SIG-M5 treated with dmso at 0.1 percent for 504 hours (cell line): ENCODE measurements around the gene LCNL1.

Experiments
- DNase-seq: peaks from one replicate; lab custom pipeline; 2025; ENCODE audit not compliant: unreplicated experiment; lab: John Stamatoyannopoulos, UW

The LCNL1 gene

DNA sequence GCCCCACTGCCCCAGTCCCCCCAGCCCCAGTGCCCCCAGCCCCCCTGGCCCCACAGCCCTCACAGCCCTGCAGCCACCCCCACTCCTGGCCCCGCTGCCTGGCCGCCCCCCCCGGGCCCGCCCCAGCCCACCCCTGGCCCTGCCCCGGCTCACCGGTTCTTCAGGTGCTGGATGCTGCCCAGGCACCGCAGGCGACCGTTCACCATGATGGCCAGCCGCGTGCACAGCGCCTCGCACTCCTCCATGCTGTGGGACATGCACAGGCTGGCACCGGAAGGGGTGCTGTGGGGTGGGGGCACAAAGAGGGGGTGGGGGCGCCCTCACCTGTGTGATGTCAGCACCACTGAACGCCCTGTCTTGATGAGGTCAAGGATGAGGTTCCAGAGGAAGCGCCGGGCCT, 26.4 kb downstream of the LCNL1 start:
- no peak for DNase-seq

- DNase-seq, result no peak
Measured at GRCh38 chr9:137009938-137010732, 27.3 kb downstream of the LCNL1 start.

DNA sequence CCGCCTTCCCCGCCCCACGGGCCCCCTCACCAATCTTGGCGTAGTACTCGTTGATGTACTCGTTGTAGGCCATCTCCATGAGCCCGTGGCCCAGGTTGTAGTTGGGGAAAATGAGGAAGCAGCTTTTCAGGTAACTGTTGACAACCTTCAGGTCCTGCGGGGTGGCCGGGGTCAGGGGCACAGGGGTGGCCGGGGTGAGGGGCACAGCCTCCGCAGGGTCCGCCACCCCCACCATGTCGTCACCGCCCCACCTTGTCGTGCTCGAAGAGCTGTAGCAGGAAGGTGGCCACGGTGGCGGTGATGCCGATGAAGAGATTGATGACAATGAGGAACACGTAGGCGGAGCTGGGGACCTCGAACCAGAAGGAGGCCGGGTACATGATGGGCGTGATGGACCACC, 28.4 kb downstream of the LCNL1 start:
- DNase-seq, result no peak

DNA sequence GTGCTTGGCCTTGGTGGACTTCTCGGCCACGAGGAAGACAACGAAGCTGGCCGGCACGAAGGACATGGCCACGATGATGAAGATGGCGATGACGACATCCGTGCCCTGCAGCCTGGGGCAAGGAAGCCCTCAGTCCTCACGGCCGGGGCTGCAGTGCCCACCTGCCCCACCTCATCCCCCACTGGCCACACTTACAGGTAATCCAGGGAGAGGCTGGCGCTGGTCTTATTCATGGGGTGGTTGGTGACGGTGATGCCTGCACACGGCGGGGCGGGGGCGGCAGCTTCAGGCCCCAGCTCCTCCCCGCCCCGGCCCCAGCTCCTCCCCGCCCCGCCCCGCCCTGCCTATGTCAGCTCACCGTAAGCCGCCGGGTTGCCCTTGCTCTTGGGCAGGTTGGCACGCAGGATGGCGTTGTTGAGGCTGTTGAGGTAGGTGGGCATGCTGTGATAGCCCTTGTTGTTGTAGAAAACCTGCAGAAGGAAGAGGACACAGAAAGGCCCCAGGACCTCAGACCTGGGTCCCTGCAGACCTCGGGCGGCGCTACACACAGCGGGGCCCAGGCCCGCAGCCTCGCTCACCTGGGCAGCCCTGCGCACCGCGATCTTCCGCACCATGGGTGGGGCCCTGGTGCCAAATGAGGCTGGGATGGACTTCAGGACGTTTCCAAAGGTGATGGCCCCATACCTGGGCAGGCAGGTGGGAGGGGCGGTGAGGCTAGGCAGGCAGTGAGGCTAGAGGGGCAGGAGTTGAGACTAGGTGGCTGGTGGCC, 29.3 kb downstream of the LCNL1 start:
- DNase-seq, result no peak

- DNase-seq, result no peak
Measured at GRCh38 chr9:137012694-137013570, 30.1 kb downstream of the LCNL1 start.

- DNase-seq, result no peak
Measured at GRCh38 chr9:137013571-137013940, 30.8 kb downstream of the LCNL1 start.

DNA sequence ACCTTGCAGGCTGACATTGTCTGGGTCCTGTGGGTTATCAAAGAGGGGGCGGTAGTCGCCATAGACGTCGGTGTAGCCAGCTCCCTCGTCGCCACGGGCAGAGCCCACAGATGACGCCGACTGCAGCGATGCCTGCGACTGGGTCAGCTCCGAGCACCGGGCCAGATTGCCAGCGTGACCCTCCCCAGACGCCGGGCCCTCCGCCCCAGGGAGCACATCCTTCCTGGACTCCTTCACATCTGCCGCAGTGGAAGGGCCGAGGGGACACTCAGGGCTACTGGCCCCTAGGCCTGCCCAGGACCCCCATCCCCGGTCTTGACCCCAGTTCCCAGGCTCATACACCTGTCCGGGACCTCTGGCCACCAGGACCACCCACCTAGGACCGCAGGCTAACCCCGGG, 31.4 kb downstream of the LCNL1 start:
- DNase-seq, result no peak

DNA sequence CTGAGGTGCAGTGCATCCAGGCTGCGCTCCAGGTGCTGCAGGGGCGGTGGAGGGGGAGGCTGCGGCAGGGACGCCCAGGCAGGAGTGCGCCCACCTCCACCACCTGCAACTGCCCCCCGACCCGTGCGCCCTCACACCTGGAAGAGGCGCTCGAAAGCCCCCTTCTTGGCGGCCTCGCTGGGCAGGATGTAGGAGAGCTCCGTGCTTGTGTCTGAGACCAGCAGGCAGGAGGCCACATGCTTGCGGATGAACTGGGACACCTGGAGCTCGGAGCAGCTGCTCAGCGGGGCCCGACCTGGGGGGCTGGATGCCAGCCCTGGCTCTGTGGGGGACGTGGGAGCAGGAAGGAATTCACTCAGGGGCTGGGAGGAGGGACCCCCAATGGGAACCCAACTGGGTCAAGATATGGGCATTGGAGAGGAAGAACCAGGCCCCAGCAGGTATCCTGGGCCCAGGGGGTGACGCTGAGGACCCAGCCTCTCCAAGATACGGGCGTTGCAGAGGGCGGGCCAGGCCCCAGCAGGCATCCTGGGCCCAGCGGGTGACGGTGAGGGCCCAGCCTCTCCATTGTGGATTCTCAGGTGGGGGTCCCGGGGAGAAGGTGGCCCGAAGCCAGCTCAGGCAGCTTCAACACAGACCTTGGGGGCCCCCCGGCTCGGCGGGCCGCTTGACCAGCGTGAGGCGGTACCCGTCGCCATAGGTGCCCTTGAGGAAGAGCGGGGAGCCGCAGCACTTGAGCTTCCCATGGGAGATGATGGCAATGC, 32.2 kb downstream of the LCNL1 start:
- no peak for DNase-seq

DNA sequence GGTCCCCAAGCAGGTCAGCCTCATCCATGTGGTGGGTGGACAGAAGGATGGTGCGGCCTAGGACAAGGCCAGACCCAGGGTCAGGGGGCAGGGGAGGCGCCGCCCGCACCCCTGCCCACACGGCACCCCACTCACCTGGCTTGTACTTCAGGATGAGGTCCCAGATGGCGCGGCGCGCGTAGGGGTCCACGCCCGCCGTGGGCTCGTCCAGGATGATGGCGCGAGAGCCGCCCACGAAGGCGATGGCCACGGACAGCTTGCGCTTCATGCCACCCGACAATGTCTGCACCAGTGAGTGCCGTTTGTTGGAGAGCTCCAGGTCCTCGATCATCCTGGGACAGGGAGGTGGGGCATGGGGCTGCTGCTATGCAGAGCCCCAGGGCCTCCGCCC, 32.7 kb downstream of the LCNL1 start:
- DNase-seq, result no peak

- DNase-seq, result no peak
Measured at GRCh38 chr9:137015976-137016375, 33.2 kb downstream of the LCNL1 start.

DNA sequence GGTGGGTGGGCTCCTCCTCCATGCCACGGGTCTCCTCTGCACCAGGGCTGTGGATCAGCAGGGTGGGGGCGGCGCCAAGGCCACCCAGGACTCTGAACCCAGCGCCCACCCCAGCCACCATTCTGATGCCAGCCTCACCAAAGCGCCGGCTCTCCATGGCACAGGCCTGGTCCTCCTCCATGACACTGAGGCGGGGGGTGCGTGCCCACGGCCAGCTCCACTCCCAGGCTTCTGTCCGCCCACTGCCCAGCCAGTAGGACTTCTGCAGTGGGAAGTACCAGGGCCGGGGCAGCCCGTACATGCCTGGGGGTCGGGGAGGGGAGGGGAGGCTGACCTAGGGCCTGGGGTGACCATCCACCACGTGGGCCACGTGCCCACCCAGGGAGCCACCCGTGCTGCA, 33.6 kb downstream of the LCNL1 start:
- DNase-seq, result no peak

DNA sequence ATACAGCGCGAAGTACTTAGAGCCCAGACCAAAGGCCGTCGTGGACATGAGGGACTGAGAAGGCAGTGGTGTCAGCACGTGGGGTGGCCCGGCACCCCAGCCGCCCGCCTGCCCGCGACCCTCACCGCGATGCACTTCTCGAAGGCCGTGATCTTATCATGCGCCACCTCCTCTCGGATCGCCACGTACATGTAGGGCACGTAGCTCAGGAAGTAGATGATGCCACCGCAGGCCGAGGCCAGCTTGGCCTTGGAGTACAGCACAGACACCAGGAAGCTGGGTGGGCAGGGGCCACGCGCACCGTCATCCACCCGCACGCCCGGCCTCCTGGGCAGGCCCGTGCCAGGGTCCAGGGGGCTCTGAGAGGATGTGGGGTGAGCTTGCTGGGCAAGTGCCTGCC, 34.3 kb downstream of the LCNL1 start:
- no peak for DNase-seq

DNA sequence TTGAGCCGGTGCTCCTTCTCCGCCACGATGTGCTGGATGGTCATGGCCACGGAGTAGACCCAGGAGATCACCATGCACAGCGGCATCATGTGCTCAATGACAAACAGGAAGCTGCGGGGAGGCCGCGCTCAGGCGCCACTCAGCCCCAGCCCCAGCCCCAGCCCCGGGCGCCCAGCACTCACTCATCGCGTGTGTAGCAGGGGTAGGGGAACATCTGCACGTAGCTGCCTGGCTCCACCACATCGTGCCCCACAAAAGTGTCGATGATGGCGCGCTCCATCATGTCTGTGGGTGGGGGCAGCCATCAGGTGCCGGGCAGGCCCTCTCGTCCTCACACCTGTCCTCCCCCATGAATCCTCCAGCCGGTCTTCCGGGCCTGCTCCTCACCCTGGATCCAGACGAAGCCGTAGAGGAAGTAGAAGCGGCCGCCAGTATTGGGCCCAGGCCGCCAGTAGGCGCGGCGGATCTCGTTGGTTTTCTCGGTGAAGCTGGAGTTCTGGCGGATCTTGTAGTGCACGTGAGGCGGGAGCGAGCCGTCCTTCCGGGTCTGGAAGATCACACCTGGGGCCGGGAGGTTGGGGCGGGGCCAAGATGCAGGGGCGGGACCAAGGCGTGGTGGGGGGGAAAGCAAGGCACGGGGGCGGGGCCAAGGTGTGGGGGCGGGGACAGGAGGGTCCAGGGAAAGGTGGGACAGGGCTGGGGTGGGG, 35.2 kb downstream of the LCNL1 start:
- DNase-seq, result no peak

GRCh38 chr9:137018761-137019559, 36.2 kb downstream of the LCNL1 start:
- DNase-seq, result no peak

DNA sequence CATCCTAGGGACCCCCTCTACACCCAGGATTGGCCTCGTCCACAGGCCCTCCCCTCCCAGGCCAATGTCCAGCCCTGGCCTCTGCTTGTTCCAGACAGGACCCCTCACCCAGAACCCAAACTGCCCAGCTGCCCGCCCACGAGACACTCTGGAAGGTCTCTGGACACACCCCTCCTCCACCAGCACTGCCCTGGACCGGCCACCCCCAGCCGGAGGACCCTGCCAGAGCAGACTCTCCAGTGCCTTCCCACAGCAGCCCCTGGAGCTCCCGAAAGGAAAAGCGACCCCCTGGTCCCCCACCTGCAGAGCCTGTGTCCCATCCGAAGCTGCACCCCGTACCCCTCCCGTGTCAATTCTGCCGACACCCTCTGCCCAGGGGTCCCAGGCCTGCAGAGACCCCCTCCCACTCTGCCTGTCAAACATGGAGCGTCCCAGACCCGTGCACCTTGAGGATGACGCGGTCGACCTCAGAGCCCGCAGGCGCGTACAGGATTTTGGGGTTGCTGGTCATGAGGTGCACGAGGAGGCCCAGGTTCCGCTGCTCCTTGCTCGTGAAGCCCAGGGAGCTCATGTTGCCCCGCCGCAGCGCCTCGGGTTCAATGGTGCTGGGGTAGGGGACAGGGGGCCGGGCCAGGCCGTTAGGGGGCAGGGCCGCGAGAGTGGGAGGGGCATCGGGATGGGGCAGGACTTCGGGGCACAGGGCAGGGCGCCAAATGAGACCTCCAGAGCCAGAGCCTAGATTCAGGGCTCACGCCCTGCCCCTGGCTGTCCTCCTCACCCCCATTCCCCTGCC, 37.3 kb downstream of the LCNL1 start:
- no peak for DNase-seq

DNA sequence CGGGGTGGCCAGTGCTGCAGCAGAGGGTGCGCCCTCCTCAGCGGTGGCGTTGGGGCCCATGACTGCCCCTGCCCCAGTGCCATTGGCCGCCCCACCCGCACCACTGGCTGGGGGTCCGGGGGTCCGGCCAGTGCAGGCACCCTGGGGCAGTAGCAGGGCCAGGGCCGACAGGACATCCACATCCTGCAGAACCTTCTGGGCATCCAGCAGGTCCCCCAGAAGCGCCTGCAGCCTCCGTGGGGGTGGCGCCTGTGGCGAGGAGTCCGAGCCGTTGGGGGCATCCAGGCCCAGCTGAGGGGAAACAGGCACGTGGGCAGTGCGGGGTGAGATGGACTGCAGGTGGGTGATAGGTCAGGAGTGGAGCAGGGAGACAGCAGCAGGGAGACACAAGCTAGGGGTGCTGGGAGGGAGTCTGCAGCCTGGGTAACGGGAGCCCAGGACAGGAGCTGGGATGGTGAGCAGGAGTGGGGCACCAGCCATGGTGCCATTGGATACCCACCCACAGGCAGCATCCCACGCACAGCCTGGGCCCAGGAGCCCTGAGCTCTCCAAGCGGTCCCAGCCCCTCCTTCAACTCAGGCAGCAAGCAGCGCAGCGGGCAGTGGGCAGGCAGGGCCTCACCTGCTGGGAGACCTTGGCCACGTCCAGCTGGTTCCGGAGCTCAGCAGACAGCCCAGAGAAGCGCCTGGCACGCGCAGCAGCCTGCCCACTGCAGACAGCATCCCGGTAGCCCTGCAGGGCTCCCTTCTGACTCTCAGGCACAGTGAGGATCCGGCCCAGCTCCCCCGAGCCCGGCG, 38.2 kb downstream of the LCNL1 start:
- DNase-seq, result no peak

DNA sequence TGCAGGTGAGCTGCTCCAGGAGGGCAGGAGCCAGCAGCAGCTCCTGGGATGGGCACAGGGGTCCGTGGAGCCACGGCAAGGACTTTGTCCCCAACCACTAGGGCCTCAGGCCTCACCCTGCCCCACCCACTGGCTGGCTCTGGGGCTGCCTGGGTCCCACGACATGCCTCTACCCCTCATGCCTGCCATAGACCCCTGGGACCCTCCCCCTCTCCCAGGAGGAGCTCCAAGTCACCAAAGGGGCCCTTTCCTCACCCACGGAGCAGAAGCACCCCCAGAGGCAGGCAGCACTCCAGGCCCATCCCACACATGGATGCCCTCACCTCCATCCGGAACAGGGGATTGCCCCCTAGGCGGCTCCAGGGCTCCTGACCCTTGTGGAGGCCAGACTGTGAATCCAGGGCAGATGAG, 38.8 kb downstream of the LCNL1 start:
- no peak for DNase-seq
